COR-L47 (cell line): Measurements from ENCODE around the gene KCNK18.

Source experiments
- DNase-seq: peaks from one replicate; lab custom pipeline; 2025; lab: John Stamatoyannopoulos, UW

The KCNK18 gene

DNA sequence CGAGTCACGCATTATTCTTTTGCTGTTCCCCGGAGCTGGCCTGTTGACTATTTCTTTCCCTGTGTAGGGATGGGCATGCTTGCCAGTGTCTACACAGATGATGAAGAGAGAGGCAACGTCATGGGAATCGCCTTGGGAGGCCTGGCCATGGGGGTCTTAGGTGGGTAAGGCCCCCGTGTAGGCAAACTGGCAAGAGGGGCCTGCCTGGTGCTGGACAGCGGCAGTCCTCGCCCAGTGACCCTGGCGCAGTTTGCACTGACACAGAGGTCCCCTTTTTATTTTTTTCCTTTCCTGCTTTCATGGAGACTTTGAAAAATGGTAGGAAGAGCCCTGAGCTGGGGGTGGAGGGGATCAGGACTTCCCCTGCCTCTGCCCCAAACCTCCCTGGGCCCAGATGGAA is 57.0 kb downstream of the KCNK18 start:
- no peak for DNase-seq

DNA sequence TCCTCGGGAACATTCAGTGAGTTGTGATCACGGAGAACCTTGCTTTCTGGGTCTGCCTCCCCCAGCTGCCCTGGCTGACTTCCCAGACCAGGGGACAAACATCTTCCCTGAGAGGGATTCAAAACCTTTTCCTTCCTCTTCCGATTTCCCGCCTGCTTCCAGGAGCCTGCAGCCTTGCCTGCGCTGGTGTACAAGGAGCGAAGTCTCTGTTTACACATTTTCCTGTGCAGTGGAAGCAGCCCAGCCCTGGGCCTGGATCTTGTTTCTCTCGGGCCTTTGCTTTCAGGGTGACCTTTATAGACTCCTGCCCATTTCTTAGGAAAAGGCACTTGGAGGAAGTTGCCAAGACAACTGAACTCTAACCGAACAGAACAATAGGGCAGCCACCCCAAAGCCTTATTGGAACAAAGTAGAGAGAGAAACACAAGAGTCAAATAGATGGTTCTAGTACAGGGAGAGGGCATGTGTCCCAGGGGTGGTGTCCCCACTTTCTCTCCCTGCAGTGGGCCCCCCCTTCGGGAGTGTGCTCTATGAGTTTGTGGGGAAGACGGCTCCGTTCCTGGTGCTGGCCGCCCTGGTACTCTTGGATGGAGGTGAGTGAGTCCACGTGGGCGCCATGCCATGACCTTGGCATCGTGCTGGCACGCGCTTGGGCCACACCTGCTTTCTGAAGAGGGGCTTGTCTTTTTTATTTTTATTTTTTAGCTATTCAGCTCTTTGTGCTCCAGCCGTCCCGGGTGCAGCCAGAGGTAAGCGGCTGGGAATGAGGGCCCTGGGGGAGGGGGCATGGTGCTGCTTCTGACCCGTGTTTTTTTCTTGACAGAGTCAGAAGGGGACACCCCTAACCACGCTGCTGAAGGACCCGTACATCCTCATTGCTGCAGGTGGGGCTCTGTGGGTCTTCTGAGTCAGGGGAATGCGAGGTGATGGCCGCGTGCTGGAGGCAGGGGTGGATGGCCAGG is 57.8 kb downstream of the KCNK18 start:
- DNase-seq = no peak

- DNase-seq = no peak
These were observed 58.7 kb downstream of the KCNK18 start for GRCh38 chr10:117255835-117256460.

GRCh38 chr10:117256910-117257309 is 59.6 kb downstream of the KCNK18 start:
- no peak for DNase-seq

DNA sequence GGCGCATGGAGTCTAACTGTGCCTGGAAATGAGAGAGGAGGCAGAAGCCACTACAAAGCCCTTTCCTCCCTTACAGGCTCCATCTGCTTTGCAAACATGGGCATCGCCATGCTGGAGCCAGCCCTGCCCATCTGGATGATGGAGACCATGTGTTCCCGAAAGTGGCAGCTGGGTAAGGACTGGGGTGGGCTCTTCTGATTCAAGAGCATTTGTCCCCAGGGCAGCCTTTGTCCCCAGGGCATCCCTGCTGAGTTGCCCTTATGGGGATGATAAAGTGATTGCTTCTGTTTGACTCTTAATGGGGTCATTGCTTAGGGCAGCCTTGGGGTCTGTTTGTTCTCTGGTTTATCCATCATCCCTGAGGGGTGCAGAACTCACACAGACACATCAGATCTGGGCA is 60.4 kb downstream of the KCNK18 start:
- no peak for DNase-seq

GRCh38 chr10:117259279-117259678 is 62.0 kb downstream of the KCNK18 start:
- DNase-seq = no peak
